Raji (cell line): ENCODE measurements around the gene TEX29.

ENCODE experiments used
- POLR2A ChIP-seq: IDR thresholded peaks from 2 replicates; pipeline ENCODE4 v1.6.1; 2011; ENCODE audit warnings: low read depth, low read length, control low read depth; ENCODE audit not compliant: insufficient read depth

The TEX29 gene

DNA sequence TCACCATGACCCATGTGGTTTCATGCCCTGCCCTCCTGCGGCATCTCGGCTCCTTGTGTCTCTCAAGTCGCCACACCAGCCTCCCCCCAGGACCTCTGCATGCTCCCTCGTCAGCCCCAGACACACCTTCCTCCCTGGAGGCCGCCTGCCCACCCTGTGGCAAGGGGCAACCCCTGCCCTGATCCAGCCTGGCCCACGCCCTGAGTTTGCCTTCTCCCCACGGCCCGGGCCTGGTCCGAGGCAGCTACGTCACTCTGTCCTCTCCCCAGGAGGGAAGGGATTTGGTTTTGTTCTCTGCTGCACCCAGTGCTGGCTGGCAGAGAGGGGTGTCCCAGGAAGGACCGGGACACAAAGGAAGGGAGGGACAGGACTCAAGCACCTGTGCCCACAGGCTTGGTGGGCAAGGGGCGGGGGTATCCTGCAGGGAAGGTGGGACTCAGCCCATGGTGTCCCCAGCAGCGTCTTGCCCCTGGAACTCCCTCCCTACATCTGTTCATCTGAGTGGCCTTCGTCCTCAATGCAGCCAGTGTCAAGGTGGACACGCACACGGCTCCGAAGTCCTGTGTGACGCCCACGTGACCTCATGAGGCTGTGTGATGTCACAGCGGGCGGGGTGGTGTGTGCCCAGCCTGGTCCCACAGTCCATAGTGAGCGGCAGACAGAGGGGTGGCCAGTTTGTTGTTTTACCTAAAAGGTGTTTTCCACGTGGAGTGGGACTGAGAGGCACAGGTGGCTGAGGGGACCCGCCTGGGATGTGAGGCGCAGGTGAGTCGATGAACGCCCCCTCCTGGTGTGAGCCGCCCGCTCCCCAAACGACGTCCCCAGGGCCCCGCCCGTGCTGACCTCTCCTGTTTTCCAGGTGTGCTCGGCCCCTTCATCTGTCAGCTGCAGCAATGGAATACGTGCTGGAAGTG lies at the start of gene TEX29:
Gene TEX29, plus strand, starts transcription at position 645 of the 914 bp plus-strand sequence. Its CDS starts 249 bp downstream, at position 894.
- no peak for TF ChIP-seq POLR2A

DNA sequence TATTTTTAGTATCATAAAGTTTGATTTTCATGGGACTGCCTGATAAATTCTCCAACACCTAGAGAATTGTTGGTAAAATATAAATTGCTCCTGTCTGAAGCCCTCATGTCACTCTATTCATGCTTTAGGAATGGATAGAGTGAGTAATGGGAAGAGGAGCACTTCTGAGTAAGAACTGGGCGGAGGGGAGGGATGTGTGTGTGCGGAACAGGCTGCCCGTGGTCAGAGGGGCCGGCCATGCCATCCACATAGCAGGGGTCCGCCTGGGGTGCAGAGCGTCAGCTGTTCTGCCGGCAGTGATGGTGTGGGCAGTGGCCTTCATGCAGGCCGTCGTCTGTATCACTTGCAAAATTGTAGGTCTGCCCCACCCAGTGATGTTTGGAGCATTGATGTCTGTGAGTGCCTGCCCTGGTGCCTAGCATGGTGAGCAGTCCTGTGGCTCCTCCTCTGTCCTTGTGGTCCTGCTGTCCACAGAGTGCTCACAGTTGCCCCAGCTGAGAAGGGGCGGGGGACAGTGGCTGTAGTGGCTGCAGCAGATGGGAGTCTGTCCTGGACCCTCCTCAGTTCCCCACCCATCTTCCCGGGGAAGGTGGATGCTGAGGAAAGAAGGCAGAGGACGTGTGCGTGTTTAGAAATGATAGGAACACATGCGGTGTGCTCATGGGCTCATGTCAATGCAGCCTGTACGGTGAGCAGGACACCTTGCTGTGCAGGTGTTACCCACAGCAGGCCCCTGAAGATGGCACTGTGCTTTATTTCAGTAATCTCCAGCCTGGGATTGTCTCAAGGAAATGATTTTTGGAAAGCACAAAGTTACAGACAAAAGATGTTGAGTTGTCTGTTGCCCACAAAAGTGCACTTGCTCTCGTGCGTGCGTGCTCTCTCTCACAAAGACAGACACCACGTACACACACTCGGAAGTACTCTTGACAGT lies 49.4 kb upstream of the TEX29 start:
- TF ChIP-seq POLR2A = no peak

DNA sequence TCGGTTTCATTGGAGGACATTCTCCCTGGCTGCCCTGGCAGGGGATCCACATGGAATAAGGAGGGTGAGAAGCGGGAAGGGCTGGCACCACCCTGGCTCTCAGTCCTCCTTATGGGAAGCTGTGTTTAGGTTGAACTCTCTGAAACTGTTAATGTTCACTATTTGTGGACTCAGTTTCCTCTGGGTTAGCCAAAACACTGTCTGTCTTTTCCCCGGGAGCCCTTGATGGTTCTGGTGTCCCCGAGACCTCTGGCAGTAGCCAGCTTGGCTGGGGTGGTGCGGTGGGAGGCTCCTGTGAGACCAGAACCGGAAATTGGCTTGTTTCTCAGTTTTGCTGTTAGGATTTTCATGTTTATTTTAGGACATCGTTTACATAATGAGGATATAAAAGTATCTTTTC lies 48.3 kb upstream of the TEX29 start:
- TF ChIP-seq POLR2A = no peak

DNA sequence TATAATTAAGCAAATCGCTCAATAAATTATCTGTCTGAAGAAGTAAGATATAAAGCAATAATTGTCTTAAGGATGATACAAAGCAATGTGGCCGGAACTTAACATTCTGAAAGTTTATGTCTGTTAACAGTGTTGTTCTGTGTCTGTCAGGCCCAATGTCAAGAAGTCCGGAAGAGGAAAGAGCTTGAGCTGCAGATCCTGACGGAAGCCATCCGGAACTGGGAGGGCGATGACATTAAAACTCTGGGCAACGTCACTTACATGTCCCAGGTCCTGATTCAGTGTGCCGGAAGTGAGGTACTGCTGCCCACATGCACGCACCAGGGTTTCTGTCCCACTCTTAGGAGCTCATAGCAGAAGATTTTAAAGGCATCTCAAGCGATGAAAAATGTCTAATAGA lies 45.1 kb upstream of the TEX29 start:
- no peak for TF ChIP-seq POLR2A

DNA sequence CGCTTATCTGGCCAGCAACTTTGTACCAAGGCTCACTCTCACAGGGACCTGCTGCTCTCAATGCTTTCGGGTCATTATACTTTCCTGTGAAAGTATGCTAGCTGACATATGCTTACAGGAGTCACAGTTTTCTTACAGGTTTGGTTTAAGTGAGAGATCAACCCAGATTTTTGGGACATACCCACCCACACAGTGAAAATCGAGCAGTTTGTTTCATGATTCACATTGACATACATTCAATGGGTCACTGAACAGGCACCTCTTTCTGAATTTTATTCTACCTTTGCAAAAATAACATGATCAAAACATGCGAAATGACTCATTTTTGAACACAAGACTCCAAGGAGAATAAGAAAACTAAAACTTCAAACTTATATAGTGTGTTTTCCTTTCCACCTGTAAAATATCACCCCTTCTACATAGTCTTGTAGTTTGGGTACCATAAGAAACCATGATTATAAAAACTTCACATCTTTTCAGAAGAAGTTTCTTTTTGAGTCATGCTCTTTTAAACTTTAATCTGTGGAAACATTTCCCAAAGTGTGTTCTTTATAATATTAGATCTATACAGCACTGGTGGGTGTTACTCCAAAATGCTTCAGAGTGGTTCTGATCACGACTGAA lies 44.3 kb upstream of the TEX29 start:
- no peak for TF ChIP-seq POLR2A

DNA sequence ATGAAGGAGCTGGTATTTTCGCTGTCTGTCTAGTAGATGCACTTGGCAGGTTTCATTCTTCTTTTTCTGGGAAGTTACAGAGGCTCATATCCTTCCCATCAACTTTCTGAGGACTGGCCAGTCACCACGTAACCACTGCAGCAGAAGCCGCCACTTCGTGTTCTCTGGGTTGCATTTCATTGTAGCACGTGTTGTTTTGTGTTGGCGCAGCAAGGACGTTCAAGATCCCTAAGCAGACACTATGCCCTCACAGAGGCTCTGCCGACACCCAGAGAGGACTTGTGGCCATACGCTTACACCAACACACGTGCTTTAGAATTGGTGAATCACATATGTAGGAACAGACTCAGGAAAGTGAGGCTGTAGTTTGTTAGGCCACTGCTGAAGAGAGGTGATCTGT lies 42.2 kb upstream of the TEX29 start:
- no peak for TF ChIP-seq POLR2A

DNA sequence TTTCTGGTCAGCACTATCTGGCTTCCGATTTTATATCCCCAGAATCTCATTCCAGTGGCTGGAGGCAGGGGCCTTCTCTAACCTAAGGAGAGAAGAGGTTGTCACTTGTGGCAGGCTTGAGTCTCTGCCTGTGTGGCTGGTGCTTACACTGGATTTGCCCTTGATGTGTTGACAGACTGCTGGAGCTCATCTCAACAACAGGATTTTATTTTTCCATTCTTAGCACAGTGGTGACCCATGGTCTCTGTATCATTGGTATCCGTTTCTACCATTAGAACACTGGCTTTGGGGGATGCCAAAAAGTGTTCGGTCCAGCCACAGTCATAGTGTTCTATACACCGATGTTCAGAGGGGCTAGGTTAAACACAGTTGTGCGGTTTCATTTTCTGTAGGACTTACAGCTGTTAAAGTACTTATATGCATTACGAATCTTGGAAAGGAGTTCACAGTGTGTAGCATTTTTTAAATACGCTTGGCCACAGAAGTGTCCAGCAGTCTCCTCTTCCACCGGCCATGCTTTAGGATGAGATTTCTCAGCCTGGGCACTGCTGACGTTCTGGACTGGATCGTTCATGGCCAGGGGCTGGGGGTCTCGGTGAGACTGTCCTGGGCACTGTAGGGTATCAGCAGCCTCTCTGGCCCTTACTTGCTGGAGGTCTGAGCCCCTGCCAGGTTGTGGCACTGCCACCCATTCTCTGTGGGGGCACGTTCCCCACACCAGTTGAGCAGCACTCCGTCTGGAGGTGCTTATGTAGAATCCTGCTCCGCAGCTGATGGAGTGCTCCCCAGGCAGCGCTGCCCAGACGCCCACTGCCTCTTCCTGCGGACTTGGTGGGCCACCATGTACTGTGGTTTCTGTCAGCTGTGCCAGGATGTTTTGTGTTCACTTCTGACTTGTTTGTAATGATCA lies 41.4 kb upstream of the TEX29 start:
- TF ChIP-seq POLR2A = no peak

DNA sequence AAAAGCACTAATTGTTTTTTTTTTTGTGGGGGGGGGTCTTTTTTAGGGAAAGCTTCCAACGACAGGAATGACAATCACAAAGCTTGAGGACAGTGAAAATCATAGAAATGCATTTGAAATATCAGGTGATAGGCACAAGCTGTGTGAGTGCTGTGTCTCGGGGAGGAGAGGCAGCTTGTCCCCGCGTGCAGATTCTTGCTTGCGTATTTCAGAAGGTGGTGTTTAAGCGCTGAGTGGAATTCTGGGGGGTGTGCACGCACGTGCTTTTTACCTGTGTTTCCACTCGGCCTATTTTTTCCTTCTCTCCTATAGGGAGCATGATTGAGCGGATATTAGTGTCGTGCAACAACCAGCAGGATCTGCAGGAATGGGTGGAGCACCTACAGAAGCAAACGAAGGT lies 40.2 kb upstream of the TEX29 start:
- TF ChIP-seq POLR2A = no peak

DNA sequence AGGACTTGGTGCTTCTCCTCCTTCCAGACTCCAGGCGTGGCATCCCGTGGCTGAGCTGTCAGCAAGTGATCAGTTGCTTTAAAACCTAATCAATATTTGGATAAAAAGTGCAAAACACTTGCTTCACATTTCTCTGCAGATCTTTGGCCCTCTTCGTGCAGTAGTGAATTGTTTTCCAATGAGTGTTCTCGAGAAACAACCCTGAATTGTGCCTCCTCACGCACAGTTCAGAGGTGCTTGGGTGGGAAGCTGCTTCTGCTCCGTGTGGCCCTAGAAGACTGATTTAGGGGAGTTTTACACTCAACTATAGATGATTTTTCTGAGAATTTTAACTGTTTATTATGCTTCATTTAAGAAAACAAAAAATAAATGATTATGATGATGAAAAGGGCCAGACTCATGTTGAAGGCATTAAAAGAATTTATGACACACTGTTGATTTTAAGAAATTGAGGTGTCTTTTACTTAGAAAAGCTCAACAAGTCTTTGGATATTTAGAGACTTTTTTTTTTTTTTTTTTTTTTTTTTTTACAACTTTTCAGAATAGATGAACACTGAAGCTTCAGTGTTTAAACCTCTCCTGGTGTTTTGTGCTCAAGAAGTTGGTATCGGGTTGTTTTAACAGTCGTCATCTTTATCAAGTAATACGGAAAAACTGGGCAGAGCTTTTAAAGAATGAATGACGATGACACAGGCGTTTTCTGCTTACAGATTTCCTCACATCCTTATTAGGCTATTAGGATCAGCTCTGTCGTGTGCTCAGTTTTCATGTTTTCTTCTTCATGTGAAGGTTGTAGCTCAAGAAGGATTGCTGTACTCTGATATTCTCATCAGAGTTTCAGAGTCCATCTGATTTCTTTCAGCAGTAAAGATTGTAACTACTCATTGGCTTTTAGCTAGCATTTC lies 39.5 kb upstream of the TEX29 start:
- TF ChIP-seq POLR2A = no peak

DNA sequence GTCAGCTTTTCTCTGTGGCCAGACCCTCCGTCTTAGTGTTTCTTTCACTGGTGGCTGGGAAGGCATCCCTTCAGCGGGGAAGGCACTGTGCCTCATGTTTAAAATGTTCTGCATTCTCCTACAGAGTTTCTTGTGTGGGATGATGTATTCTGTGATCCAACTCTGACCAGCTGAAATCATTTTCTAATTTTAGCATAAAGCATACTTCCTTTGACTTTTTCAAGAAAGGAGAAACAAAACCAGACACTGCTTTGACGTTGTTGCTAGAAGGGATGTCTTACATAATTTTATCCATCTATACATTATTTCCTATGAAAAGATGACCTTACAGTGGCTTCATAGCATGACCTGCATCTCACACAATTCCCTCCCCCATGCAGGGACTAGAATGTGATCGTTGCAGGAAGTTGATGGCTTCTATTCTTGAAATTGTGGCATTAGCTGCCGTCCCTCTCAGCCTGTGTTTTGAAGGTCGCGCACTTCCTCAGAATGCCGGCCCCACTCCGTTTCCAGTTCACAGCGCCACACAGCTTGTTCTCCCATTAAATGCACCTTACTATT lies 38.6 kb upstream of the TEX29 start:
- no peak for TF ChIP-seq POLR2A

DNA sequence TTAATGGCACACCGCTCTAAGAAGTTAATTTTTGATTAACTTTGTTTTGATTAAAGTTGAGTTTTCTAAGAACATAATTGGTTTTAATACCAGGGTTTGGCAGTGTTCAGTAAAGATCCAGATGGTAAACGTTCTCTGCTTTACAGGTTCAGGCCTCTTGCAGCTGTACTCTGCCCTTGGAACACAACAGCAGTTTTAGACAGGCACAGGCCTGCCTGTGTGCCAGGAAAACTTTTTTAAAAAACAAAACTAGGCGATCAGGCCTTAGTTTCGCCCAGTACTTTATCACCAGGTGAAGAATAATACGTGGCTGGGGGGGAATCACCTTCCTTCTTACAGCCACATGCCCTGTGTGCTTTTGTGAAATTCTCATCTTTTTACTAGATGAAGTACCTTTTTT lies 38.0 kb upstream of the TEX29 start:
- TF ChIP-seq POLR2A = no peak

DNA sequence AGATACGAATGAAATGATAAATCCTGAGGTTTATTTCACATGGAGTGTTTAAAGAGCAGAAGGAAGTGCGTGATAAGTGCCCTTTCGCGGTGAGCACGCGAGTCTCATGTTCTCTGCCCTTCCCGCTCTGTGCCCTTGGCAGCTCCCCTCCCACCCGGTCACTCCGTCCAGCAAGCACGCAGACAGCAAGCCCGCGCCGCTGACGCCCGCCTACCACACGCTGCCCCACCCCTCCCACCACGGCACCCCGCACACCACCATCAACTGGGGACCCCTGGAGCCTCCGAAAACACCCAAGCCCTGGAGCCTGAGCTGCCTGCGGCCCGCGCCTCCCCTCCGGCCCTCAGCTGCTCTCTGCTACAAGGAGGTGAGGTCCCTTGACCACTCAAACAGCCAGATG lies 37.4 kb upstream of the TEX29 start:
- TF ChIP-seq POLR2A = no peak

DNA sequence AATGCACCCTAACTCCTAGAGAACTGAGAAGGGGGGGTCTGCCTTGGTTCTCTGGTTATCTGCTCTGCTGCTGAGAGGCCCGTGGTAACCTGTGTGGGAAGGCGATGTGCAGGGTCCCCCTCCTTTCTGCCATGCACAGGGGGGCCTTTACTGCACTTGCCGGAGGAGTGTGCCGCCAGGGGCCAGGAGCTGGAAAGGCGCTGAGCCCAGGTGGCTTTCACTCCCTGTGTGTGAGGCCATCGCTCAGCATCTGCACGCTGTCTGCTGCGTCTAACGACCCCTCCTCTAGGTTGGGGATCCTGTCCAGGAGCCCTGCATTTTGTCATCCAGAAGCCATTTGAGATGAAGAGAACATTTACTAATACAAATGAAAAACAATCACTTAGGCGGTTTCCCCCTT lies 37.0 kb upstream of the TEX29 start:
- no peak for TF ChIP-seq POLR2A
